GM23338 (cell line): ENCODE measurements around the gene PTPRN2. TPM values are rescaled to one million over a fixed set of nuclear protein-coding genes. Genes with fewer than 3 reads are reported as not detected.

Source experiments
- ATAC-seq: fragments of 200-7000 bp; cut with Tn5 transposase; 3 replicates; pipeline ENCODE4 v1.9.1; 2020
- DNase-seq: peaks from one replicate; pipeline ENCODE4 v3.0.0-alpha.2; 2015; ENCODE audit warnings: low spot score
- H2AFZ ChIP-seq: fragments of 200-600 bp; sonication (generic); 2 replicates; pipeline ENCODE4 v1.8.0; 2016; ENCODE audit warnings: antibody characterized with exemption, mild to moderate bottlenecking, moderate library complexity
- H3F3A ChIP-seq: fragments of 200-600 bp; sonication (generic); replicated peaks from 2 replicates; pipeline ENCODE4 v1.8.0; 2017; ENCODE audit warnings: antibody characterized with exemption, mixed run types, low read depth
- H3K27ac ChIP-seq: fragments of 200-600 bp; sonication (generic); 2 replicates; pipeline ENCODE4 v1.6.1; 2016; ENCODE audit warnings: low read depth
- H3K27me3 ChIP-seq: fragments of 200-600 bp; sonication (generic); 2 replicates; pipeline ENCODE4 v1.8.0; 2016; ENCODE audit warnings: mild to moderate bottlenecking, mixed run types, moderate library complexity; ENCODE audit not compliant: insufficient read depth
- H3K36me3 ChIP-seq: fragments of 200-600 bp; sonication (generic); 2 replicates; pipeline ENCODE4 v1.8.0; 2016; ENCODE audit warnings: mild to moderate bottlenecking; ENCODE audit not compliant: insufficient read depth
- H3K4me1 ChIP-seq: fragments of 200-600 bp; sonication (generic); 2 replicates; pipeline ENCODE4 v1.8.0; 2016; ENCODE audit warnings: mild to moderate bottlenecking, moderate library complexity; ENCODE audit not compliant: insufficient read depth
- H3K4me2 ChIP-seq: fragments of 200-600 bp; sonication (generic); 2 replicates; pipeline ENCODE4 v1.7.1; 2017; ENCODE audit warnings: mixed run types
- H3K4me3 ChIP-seq: fragments of 200-600 bp; sonication (generic); 2 replicates; pipeline ENCODE4 v1.6.1; 2016; ENCODE audit warnings: mixed run types
- H3K79me2 ChIP-seq: fragments of 200-600 bp; sonication (generic); replicated peaks from 2 replicates; pipeline ENCODE4 v1.8.0; 2017; ENCODE audit warnings: mild to moderate bottlenecking; ENCODE audit not compliant: insufficient read depth
- H3K9me2 ChIP-seq: fragments of 200-600 bp; sonication (generic); 2 replicates; pipeline ENCODE4 v1.8.0; 2017; ENCODE audit not compliant: insufficient read depth
- H4K20me1 ChIP-seq: fragments of 200-600 bp; sonication (generic); replicated peaks from 2 replicates; pipeline ENCODE4 v1.8.0; 2017; ENCODE audit warnings: mild to moderate bottlenecking; ENCODE audit not compliant: insufficient read depth
- H3K27ac Mint-ChIP-seq: 2 replicates; pipeline ENCODE4 v1.8.0; 2020; ENCODE audit warnings: inconsistent platforms, mild to moderate bottlenecking, moderate library complexity, mixed read lengths
- H3K27me3 Mint-ChIP-seq: 3 replicates; pipeline ENCODE4 v1.8.0; 2022; ENCODE audit warnings: low read depth, mild to moderate bottlenecking, moderate library complexity, mixed read lengths, inconsistent platforms; ENCODE audit not compliant: insufficient read depth, poor library complexity
- H3K36me3 Mint-ChIP-seq: 3 replicates; pipeline ENCODE4 v1.8.0; 2021; ENCODE audit warnings: low read depth, mild to moderate bottlenecking, inconsistent platforms, moderate library complexity, mixed read lengths
- H3K4me1 Mint-ChIP-seq: 3 replicates; pipeline ENCODE4 v1.8.0; 2020; ENCODE audit warnings: mild to moderate bottlenecking, inconsistent platforms, mixed read lengths
- H3K4me3 Mint-ChIP-seq: 3 replicates; pipeline ENCODE4 v1.8.0; 2021; ENCODE audit warnings: moderate library complexity, mild to moderate bottlenecking, inconsistent platforms, mixed read lengths
- H3K9me3 Mint-ChIP-seq: 3 replicates; pipeline ENCODE4 v1.8.0; 2020; ENCODE audit warnings: moderate library complexity, mild to moderate bottlenecking, inconsistent platforms, mixed read lengths
- CREB1 ChIP-seq: fragments of 250-450 bp; sonication (Bioruptor Pico); IDR thresholded peaks from 2 replicates; pipeline ENCODE4 v1.5.0; 2020; ENCODE audit warnings: low read depth, mild to moderate bottlenecking, moderate library complexity
- CTCF ChIP-seq, 2 experiments: fragments of 200-600 bp in 1 of 2; sonication (generic) in 1 of 2; conservative IDR thresholded peaks; 2 replicates each; pipeline versions ENCODE4 v1.5.1 to v1.6.1; 2016 to 2017; ENCODE audit warnings: antibody characterized with exemption in 2 of 2, low read depth in 2 of 2, mild to moderate bottlenecking in 2 of 2, moderate library complexity in 1 of 2
- ETS1 ChIP-seq: IDR thresholded peaks from 2 replicates; pipeline ENCODE4 v1.6.1; 2016; ENCODE audit warnings: antibody characterized with exemption
- EZH2 ChIP-seq: fragments of 200-600 bp; sonication (generic); IDR thresholded peaks from one replicate; pipeline ENCODE4 v1.8.0; 2017; ENCODE audit warnings: antibody characterized with exemption, mild to moderate bottlenecking, low read depth; ENCODE audit not compliant: unreplicated experiment
- EZH2phosphoT487 ChIP-seq: fragments of 200-600 bp; sonication (generic); IDR thresholded peaks from one replicate; pipeline ENCODE4 v1.8.1; 2018; ENCODE audit warnings: antibody characterized with exemption; ENCODE audit not compliant: unreplicated experiment
- JUNB ChIP-seq: IDR thresholded peaks from one replicate; pipeline ENCODE4 v1.6.1; 2016; ENCODE audit warnings: antibody characterized with exemption; ENCODE audit not compliant: unreplicated experiment
- NANOG ChIP-seq: IDR thresholded peaks from 2 replicates; pipeline ENCODE4 v1.6.1; 2016; ENCODE audit warnings: antibody characterized with exemption, borderline replicate concordance
- POLR2AphosphoS5 ChIP-seq: IDR thresholded peaks from 2 replicates; pipeline ENCODE4 v1.6.1; 2016; ENCODE audit warnings: antibody characterized with exemption, low read depth
- STAT1 ChIP-seq: IDR thresholded peaks from one replicate; pipeline ENCODE4 v1.6.1; 2016; ENCODE audit warnings: antibody characterized with exemption; ENCODE audit not compliant: unreplicated experiment
- ZNF331 ChIP-seq: fragments of 250-450 bp; sonication (Bioruptor Pico); IDR thresholded peaks from 2 replicates; pipeline ENCODE4 v1.5.0; 2020; ENCODE audit warnings: low read depth, mild to moderate bottlenecking, moderate library complexity
- ZNF462 ChIP-seq: fragments of 250-450 bp; sonication (Bioruptor Pico); IDR thresholded peaks from 2 replicates; pipeline ENCODE4 v1.5.0; 2020; ENCODE audit warnings: mild to moderate bottlenecking, moderate library complexity
- polyA plus RNA-seq: library from polyadenylated mRNA; unstranded; fragments of >200 nt; fragmentation: Nextera tagmentation; extraction: Ambion mirVana; gene quantifications from 2 replicates; pipeline ENCODE4 v1.2.1, GENCODE V29; 2016
- total RNA-seq: library from RNA; depleted of rRNA; stranded (reverse); fragments of >200 nt; shearing (Covaris generic); gene quantifications from 2 replicates; pipeline ENCODE4 v1.2.3, GENCODE V29; 2014

PTPRN2 gene
- total and polyA plus RNA-seq, 2 experiments from 2014 or later = 0.87 to 4.0 TPM

- no peak overlapping the region for H2AFZ ChIP-seq
- no peak overlapping the region for H3K4me2 ChIP-seq
- H3K79me2 ChIP-seq = no peaks in the 10 kb centered on the region
- Mint-ChIP-seq H3K4me3 (no peak overlapping the region), H3K4me1 (no peaks in the 10 kb centered on the region), H3K27ac (no peak overlapping the region), H3K27me3 (peaks cover 16% of the 10 kb centered on the region), H3K36me3 (peaks cover 59% of the 10 kb centered on the region), H3K9me3 (peaks cover 66% of the 10 kb centered on the region)
- ATAC-seq (no peak), DNase-seq (no peak)
- H3K36me3 ChIP-seq = no peaks in the 10 kb centered on the region; the same call in 1 of the 2 replicates
- H3F3A ChIP-seq = no peaks in the 10 kb centered on the region
- no peaks in the 10 kb centered on the region for H3K4me1 ChIP-seq
- TF ChIP-seq ZNF331 = no peak
- TF ChIP-seq POLR2AphosphoS5 = no peak
- TF ChIP-seq ETS1 = no peak
- TF ChIP-seq CREB1 = no peak
- no peak for TF ChIP-seq NANOG
- no peak for TF ChIP-seq JUNB
- TF ChIP-seq STAT1 = no peak
- no peaks in the 10 kb centered on the region for H4K20me1 ChIP-seq
- H3K4me3 ChIP-seq = no peak overlapping the region
- no peak overlapping the region for H3K27ac ChIP-seq
- H3K9me2 ChIP-seq = no peaks in the 10 kb centered on the region
- no peaks in the 10 kb centered on the region for H3K27me3 ChIP-seq
These were observed 563.3 kb downstream of the PTPRN2 start for GRCh38 chr7:158024351-158024715.

- Histone ChIP-seq H3K4me1 (no peaks in the 10 kb centered on the region), H3K4me3 (no peak overlapping the region), H3K27me3 (no peaks in the 10 kb centered on the region), H3F3A (no peaks in the 10 kb centered on the region), H3K79me2 (no peaks in the 10 kb centered on the region), H4K20me1 (no peaks in the 10 kb centered on the region), H3K36me3 (no peaks in the 10 kb centered on the region; the same call in 1 of the 2 replicates), H2AFZ (no peak overlapping the region), H3K4me2 (no peak overlapping the region), H3K27ac (no peak overlapping the region), H3K9me2 (no peaks in the 10 kb centered on the region)
- H3K4me3 Mint-ChIP-seq = no peak overlapping the region
- H3K27me3 Mint-ChIP-seq = peaks cover 16% of the 10 kb centered on the region
- no peak for ATAC-seq
- H3K27ac Mint-ChIP-seq = no peak overlapping the region
- H3K36me3 Mint-ChIP-seq = peaks cover 59% of the 10 kb centered on the region
- no peak for DNase-seq
- H3K9me3 Mint-ChIP-seq = peaks cover 63% of the 10 kb centered on the region
- H3K4me1 Mint-ChIP-seq = no peaks in the 10 kb centered on the region
- TF ChIP-seq EZH2 = no peak
- TF ChIP-seq EZH2phosphoT487 = no peak
- TF ChIP-seq ZNF462 (CRISPR knock-in tag) = no peak
- TF ChIP-seq NANOG = no peak
- TF ChIP-seq POLR2AphosphoS5 = no peak
- no peak for TF ChIP-seq JUNB
- TF ChIP-seq CTCF (conservative IDR thresholded peaks at IDR 0.05; ENCODE audit: low read depth in 2 of 2) = no peak
These were observed 563.8 kb downstream of the PTPRN2 start for GRCh38 chr7:158023681-158024350.
